ENCODE data around the gene NT5C1A. TPM values are rescaled to one million over a fixed set of nuclear protein-coding genes. Genes with fewer than 3 reads are reported as not detected.

NT5C1A gene
- total RNA-seq, 1 experiment from 2014 or later = not detected

DNA sequence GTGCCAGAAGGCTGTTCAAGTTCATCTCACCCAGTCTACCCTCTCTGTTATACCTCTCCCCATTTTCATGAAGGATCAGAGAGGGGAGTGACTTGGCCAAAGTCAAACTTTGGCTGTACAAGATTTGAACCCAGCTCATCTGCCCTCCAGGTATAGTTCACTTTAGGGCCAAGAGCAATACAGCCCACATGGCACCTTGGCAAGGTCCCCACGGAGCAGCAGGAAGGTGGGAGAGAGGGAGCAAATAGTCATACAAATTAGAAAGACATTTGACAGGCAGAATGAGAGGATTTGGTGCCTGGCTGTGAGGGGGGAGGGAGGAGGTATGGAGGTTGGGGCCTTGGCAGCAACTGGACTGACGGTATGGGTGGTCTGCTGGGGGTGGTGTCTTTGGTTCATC lies 18.3 kb upstream of the NT5C1A start:
- Histone ChIP-seq H3K9me3 (ENCODE audit: low read length) (no peaks in the 10 kb centered on the region), H3K79me2 (ENCODE audit: low read length) (no peaks in the 10 kb centered on the region), H4K20me1 (ENCODE audit: low read length) (no peaks in the 10 kb centered on the region), H3K27ac (ENCODE audit: low read length) (no peak overlapping the region), H3K4me1 (ENCODE audit: insufficient read depth, low read length) (0 out of 2 replicates have a peak, but pooled peaks cover 4% of the 10 kb centered on the region), H3K4me2 (ENCODE audit: low read length) (no peak overlapping the region), H3K9me2 (replicated peaks; ENCODE audit: low read length) (no peaks in the 10 kb centered on the region), H3K36me3 (ENCODE audit: low read depth, low read length) (no peaks in the 10 kb centered on the region), H3K9ac (ENCODE audit: low read length) (no peak overlapping the region), H3F3A (ENCODE audit: low read length, unreplicated experiment) (no peaks in the 10 kb centered on the region), H3K4me3 (ENCODE audit: low read length) (no peak overlapping the region), H2AFZ (ENCODE audit: low read length) (no peak overlapping the region), H3K27me3 (ENCODE audit: low read length) (no peaks in the 10 kb centered on the region; the same call in 1 of the 2 replicates)
- ATAC-seq = no peak
- no peak for DNase-seq
- no TSS peak for BruUV-seq (replicated peaks)
- TF ChIP-seq EZH2phosphoT487 (IDR thresholded peaks at IDR 0.05; ENCODE audit: borderline replicate concordance, low read length) (no peak), EZH2 (IDR thresholded peaks at IDR 0.05; ENCODE audit: low read length, unreplicated experiment) (no peak)
- TF ChIP-seq, protein P1, sequence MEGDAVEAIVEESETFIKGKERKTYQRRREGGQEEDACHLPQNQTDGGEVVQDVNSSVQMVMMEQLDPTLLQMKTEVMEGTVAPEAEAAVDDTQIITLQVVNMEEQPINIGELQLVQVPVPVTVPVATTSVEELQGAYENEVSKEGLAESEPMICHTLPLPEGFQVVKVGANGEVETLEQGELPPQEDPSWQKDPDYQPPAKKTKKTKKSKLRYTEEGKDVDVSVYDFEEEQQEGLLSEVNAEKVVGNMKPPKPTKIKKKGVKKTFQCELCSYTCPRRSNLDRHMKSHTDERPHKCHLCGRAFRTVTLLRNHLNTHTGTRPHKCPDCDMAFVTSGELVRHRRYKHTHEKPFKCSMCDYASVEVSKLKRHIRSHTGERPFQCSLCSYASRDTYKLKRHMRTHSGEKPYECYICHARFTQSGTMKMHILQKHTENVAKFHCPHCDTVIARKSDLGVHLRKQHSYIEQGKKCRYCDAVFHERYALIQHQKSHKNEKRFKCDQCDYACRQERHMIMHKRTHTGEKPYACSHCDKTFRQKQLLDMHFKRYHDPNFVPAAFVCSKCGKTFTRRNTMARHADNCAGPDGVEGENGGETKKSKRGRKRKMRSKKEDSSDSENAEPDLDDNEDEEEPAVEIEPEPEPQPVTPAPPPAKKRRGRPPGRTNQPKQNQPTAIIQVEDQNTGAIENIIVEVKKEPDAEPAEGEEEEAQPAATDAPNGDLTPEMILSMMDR (conservative IDR thresholded peaks at IDR 0.05; ENCODE audit: low read depth, low read length) = no peak
- POLR2A ChIA-PET (ENCODE audit: unreplicated experiment) = no interaction called here
- CTCF ChIA-PET = no interaction called here
- intact Hi-C loops (cut with micrococcal nuclease) = no loop called here

DNA sequence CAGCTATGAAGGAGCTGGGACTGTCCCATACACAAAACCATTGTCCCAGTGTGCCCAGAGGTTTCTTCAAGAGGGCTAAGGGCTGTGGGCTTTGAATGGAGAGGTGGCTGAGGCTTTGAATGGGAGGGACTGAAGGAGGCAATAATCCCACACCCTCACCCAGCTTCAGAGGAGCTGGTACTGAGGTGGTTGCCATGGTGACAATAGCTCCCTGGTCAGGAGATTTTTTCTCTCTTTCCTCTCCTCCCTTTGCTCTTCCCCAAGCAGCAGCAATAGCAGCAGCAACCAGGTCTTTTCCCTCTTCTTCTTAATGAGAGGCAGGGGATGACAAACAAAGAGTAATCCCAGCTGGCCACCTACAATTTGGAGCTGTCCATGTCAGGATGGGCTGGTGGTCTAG lies 17.7 kb upstream of the NT5C1A start:
- ChIA-PET CTCF (no interaction called here), POLR2A (ENCODE audit: unreplicated experiment) (no interaction called here)
- TF ChIP-seq EZH2phosphoT487 (IDR thresholded peaks at IDR 0.05; ENCODE audit: borderline replicate concordance, low read length) (no peak), EZH2 (IDR thresholded peaks at IDR 0.05; ENCODE audit: low read length, unreplicated experiment) (no peak)
- TF ChIP-seq, protein P1 (conservative IDR thresholded peaks at IDR 0.05; ENCODE audit: low read depth, low read length) = no peak
- Histone ChIP-seq H3K9ac (ENCODE audit: low read length) (no peak overlapping the region), H3K27ac (ENCODE audit: low read length) (no peak overlapping the region), H3K4me3 (ENCODE audit: low read length) (no peak overlapping the region), H4K20me1 (ENCODE audit: low read length) (no peaks in the 10 kb centered on the region), H3K36me3 (ENCODE audit: low read depth, low read length) (no peaks in the 10 kb centered on the region), H3K9me3 (ENCODE audit: low read length) (no peaks in the 10 kb centered on the region), H3K4me2 (ENCODE audit: low read length) (no peak overlapping the region), H2AFZ (ENCODE audit: low read length) (no peak overlapping the region), H3K27me3 (ENCODE audit: low read length) (no peaks in the 10 kb centered on the region; the same call in 1 of the 2 replicates), H3F3A (ENCODE audit: low read length, unreplicated experiment) (no peaks in the 10 kb centered on the region), H3K79me2 (ENCODE audit: low read length) (no peaks in the 10 kb centered on the region), H3K9me2 (replicated peaks; ENCODE audit: low read length) (no peaks in the 10 kb centered on the region), H3K4me1 (ENCODE audit: insufficient read depth, low read length) (0 out of 2 replicates have a peak, but pooled peaks cover 4% of the 10 kb centered on the region)
- ATAC-seq (no peak), DNase-seq (no peak)
- BruUV-seq (replicated peaks) = no TSS peak
- intact Hi-C loops (cut with micrococcal nuclease) = no loop called here

DNA sequence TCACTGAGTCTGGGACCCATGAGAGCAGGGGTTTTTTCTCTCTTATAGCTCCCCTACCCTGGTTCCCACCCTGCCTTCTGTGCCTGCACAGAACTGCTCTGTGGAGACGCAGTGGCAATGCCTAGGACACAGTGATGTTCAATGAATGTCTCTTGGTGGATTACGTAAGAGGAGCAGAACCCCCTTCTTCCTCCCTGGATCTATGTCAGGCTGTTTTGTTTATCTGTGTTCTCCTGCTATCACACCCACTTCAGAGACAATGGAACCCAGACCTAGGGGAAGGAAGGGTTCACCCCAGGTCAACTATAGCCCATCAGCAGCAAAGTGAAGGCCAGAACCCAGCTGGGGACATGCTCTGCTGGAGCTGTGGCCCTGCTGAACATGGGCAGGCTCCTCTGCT lies 17.3 kb upstream of the NT5C1A start:
- Histone ChIP-seq H3K4me2 (ENCODE audit: low read length) (no peak overlapping the region), H3K27ac (ENCODE audit: low read length) (no peak overlapping the region), H3K9me2 (replicated peaks; ENCODE audit: low read length) (no peaks in the 10 kb centered on the region), H3K36me3 (ENCODE audit: low read depth, low read length) (no peaks in the 10 kb centered on the region), H3K9ac (ENCODE audit: low read length) (no peak overlapping the region), H2AFZ (ENCODE audit: low read length) (no peak overlapping the region), H3K9me3 (ENCODE audit: low read length) (no peaks in the 10 kb centered on the region), H3K4me1 (ENCODE audit: insufficient read depth, low read length) (0 out of 2 replicates have a peak, but pooled peaks cover 4% of the 10 kb centered on the region), H3K79me2 (ENCODE audit: low read length) (no peaks in the 10 kb centered on the region), H3K4me3 (ENCODE audit: low read length) (no peak overlapping the region), H3K27me3 (ENCODE audit: low read length) (no peaks in the 10 kb centered on the region; the same call in 1 of the 2 replicates), H3F3A (ENCODE audit: low read length, unreplicated experiment) (no peaks in the 10 kb centered on the region), H4K20me1 (ENCODE audit: low read length) (no peaks in the 10 kb centered on the region)
- intact Hi-C loops (cut with micrococcal nuclease) = no loop called here
- ChIA-PET POLR2A (ENCODE audit: unreplicated experiment) (no interaction called here), CTCF (no interaction called here)
- ATAC-seq (no peak), DNase-seq (no peak)
- TF ChIP-seq EZH2phosphoT487 (IDR thresholded peaks at IDR 0.05; ENCODE audit: borderline replicate concordance, low read length) = no peak
- TF ChIP-seq, protein P1 (conservative IDR thresholded peaks at IDR 0.05; ENCODE audit: low read depth, low read length) = no peak
- no TSS peak for BruUV-seq (replicated peaks)
